Right atrium auricular region (tissue), 2 donors: ENCODE measurements around the gene ZFYVE1. TPM values are rescaled to one million over a fixed set of nuclear protein-coding genes. Genes with fewer than 3 reads are reported as not detected.
"Not testable (repeated sequence)": the region's sequence is repeated elsewhere in the genome, so short reads cannot be mapped to it uniquely, and the experiment has no call there.

Experiments
- DNase-seq: peaks from one replicate; pipeline ENCODE4 v3.0.0-alpha.2; 2019; ENCODE audit warnings: low spot score
- H3K27ac ChIP-seq, 2 donors: fragments of 200-600 bp; sonication (generic); 1 replicate in 1 of 2; 2 replicates in 1 of 2; pipeline ENCODE4 v1.5.1; 2016 to 2019
- H3K27me3 ChIP-seq, 2 donors: fragments of 200-600 bp; sonication (generic); one replicate each; pipeline versions ENCODE4 v1.5.1 to v1.6.0; 2017 to 2019
- H3K36me3 ChIP-seq: fragments of 200-600 bp; sonication (generic); one replicate; pipeline ENCODE4 v1.5.1; 2016
- H3K4me1 ChIP-seq, 2 donors: fragments of 200-600 bp; sonication (generic); one replicate each; pipeline versions ENCODE4 v1.5.1 to v1.6.0; 2017 to 2019
- H3K4me3 ChIP-seq, 2 donors: fragments of 200-600 bp; sonication (generic); 1 replicate in 1 of 2; 2 replicates in 1 of 2; pipeline ENCODE4 v1.5.1; 2017 to 2019; ENCODE audit warnings: mild to moderate bottlenecking in 1 of 2, moderate library complexity in 1 of 2
- H3K9me3 ChIP-seq, 2 donors: fragments of 200-600 bp; sonication (generic); one replicate each; pipeline ENCODE4 v1.5.1; 2019
- CTCF ChIP-seq, 2 donors: fragments of 200-600 bp; sonication (generic); IDR thresholded peaks; one replicate each; pipeline ENCODE4 v1.5.1; 2019; ENCODE audit warnings: antibody characterized with exemption in 2 of 2
- total RNA-seq, 2 donors: library from RNA; depleted of rRNA; stranded (reverse); fragments of >200 nt; gene quantifications; one replicate each; pipeline ENCODE4 v1.1.0, GENCODE V29; 2016

The ZFYVE1 gene
- total RNA-seq, 2 donors from 2014 or later, result 9.8 to 12.6 TPM

GRCh38 chr14:72968316-72968715 is 58.6 kb downstream of the ZFYVE1 start:
- H3K27ac ChIP-seq, result no peak overlapping the region
- no peaks in the 10 kb centered on the region for H3K4me1 ChIP-seq
- peaks cover 42% of the 10 kb centered on the region for H3K36me3 ChIP-seq
- no peak for TF ChIP-seq CTCF (IDR thresholded peaks at IDR 0.05)
- no peak for DNase-seq
- H3K27me3 ChIP-seq, result no peaks in the 10 kb centered on the region
- no peaks in the 10 kb centered on the region for H3K9me3 ChIP-seq
- H3K4me3 ChIP-seq, result no peak overlapping the region

GRCh38 chr14:72966038-72966437 is 60.9 kb downstream of the ZFYVE1 start:
- no peak for TF ChIP-seq CTCF (IDR thresholded peaks at IDR 0.05)
- no peaks in the 10 kb centered on the region for H3K9me3 ChIP-seq
- H3K4me3 ChIP-seq, result no peak overlapping the region
- no peaks in the 10 kb centered on the region for H3K4me1 ChIP-seq
- no peak overlapping the region for H3K27ac ChIP-seq
- H3K27me3 ChIP-seq, result no peaks in the 10 kb centered on the region
- peaks cover 25% of the 10 kb centered on the region for H3K36me3 ChIP-seq
- DNase-seq, result no peak

GRCh38 chr14:72965249-72965648 is 61.7 kb downstream of the ZFYVE1 start:
- Histone ChIP-seq H3K27ac (no peak overlapping the region), H3K4me1 (no peaks in the 10 kb centered on the region), H3K9me3 (no peaks in the 10 kb centered on the region), H3K27me3 (no peaks in the 10 kb centered on the region), H3K4me3 (no peak overlapping the region), H3K36me3 (peaks cover 19% of the 10 kb centered on the region)
- no peak for TF ChIP-seq CTCF (IDR thresholded peaks at IDR 0.05)
- DNase-seq, result no peak

GRCh38 chr14:72962829-72963312 is 64.0 kb downstream of the ZFYVE1 start:
- no peak for TF ChIP-seq CTCF (IDR thresholded peaks at IDR 0.05)
- peaks cover 23% of the 10 kb centered on the region for H3K36me3 ChIP-seq

GRCh38 chr14:72962336-72962754 is 64.6 kb downstream of the ZFYVE1 start:
- not testable (repeated sequence) for DNase-seq, H3K4me3 ChIP-seq, H3K4me1 ChIP-seq, H3K27me3 ChIP-seq, H3K9me3 ChIP-seq, H3K27ac ChIP-seq
- peaks cover 23% of the 10 kb centered on the region for H3K36me3 ChIP-seq

More at GRCh38 chr14:72962829-72963312, 64.0 kb downstream of the ZFYVE1 start:
- H3K4me3 ChIP-seq, result no peak overlapping the region
- no peaks in the 10 kb centered on the region for H3K4me1 ChIP-seq
- no peaks in the 10 kb centered on the region for H3K27me3 ChIP-seq
- no peaks in the 10 kb centered on the region for H3K9me3 ChIP-seq
- DNase-seq, result no peak
- H3K27ac ChIP-seq, result no peak overlapping the region

- H3K27ac ChIP-seq, result no peak overlapping the region
- no peaks in the 10 kb centered on the region for H3K4me1 ChIP-seq
- no peaks in the 10 kb centered on the region for H3K27me3 ChIP-seq
- peaks cover 23% of the 10 kb centered on the region for H3K36me3 ChIP-seq
- TF ChIP-seq CTCF (IDR thresholded peaks at IDR 0.05), result no peak
- no peak overlapping the region for H3K4me3 ChIP-seq
- no peak for DNase-seq
- H3K9me3 ChIP-seq, result no peaks in the 10 kb centered on the region
Measured at GRCh38 chr14:72961579-72962335, 65.1 kb downstream of the ZFYVE1 start.

GRCh38 chr14:72961016-72961415 is 65.9 kb downstream of the ZFYVE1 start:
- not testable (repeated sequence) for H3K9me3 ChIP-seq, H3K4me1 ChIP-seq, H3K27me3 ChIP-seq, H3K27ac ChIP-seq, DNase-seq, H3K4me3 ChIP-seq
- peaks cover 23% of the 10 kb centered on the region for H3K36me3 ChIP-seq
